LNCAP (cell line): ENCODE data around the gene MICAL2.

ENCODE experiments used
- CTCF ChIP-seq: fragments of 450-650 bp; IDR thresholded peaks from 2 replicates; pipeline ENCODE4 v1.5.1; 2017; ENCODE audit warnings: mild to moderate bottlenecking

Gene MICAL2

GRCh38 chr11:12179019-12179418, 68.6 kb downstream of the MICAL2 start:
- TF ChIP-seq CTCF: no peak

- no peak for TF ChIP-seq CTCF
Observed at GRCh38 chr11:12179531-12179930, 69.1 kb downstream of the MICAL2 start.

- TF ChIP-seq CTCF: no peak
Observed at GRCh38 chr11:12180257-12181205, 70.1 kb downstream of the MICAL2 start.

GRCh38 chr11:12182302-12182675, 71.9 kb downstream of the MICAL2 start:
- TF ChIP-seq CTCF: no peak

GRCh38 chr11:12182676-12183541, 72.5 kb downstream of the MICAL2 start:
- TF ChIP-seq CTCF: no peak

- TF ChIP-seq CTCF: no peak
Observed at GRCh38 chr11:12183827-12184620, 73.6 kb downstream of the MICAL2 start.

- no peak for TF ChIP-seq CTCF
Observed at GRCh38 chr11:12184699-12185098, 74.3 kb downstream of the MICAL2 start.
